ENCODE data around the gene UNC13A. TPM values are rescaled to one million over a fixed set of nuclear protein-coding genes. Genes with fewer than 3 reads are reported as not detected.

UNC13A gene
- polyA plus RNA-seq, 4 donors, result 0.16 to 0.38 (median 0.26) TPM

- no peak for DNase-seq (ENCODE audit: low read depth in 4 of 4, low spot score in 2 of 4)
Observed at GRCh38 chr19:17711851-17712250, 23.7 kb upstream of the UNC13A start.

- DNase-seq (ENCODE audit: low read depth in 4 of 4, low spot score in 2 of 4), result no peak
Observed at GRCh38 chr19:17706750-17707181, 18.6 kb upstream of the UNC13A start.

- DNase-seq (ENCODE audit: low read depth in 4 of 4, low spot score in 2 of 4), result no peak
Observed at GRCh38 chr19:17703824-17704463, 15.8 kb upstream of the UNC13A start.

- no peak for DNase-seq (ENCODE audit: low read depth in 4 of 4, low spot score in 2 of 4)
Observed at GRCh38 chr19:17695198-17695597, 7.0 kb upstream of the UNC13A start.

GRCh38 chr19:17692566-17692965 lies 4.4 kb upstream of the UNC13A start:
- DNase-seq (ENCODE audit: low read depth in 4 of 4, low spot score in 2 of 4), result no peak

GRCh38 chr19:17688853-17689595 lies 870 bp upstream of the UNC13A start:
- no peak for DNase-seq (ENCODE audit: low read depth in 4 of 4, low spot score in 2 of 4)

GRCh38 chr19:17687141-17687856 lies 855 bp downstream of the UNC13A start:
- DNase-seq (ENCODE audit: low read depth in 4 of 4, low spot score in 2 of 4), result no peak

GRCh38 chr19:17686592-17687024 lies 1.5 kb downstream of the UNC13A start:
- no peak for DNase-seq (ENCODE audit: low read depth in 4 of 4, low spot score in 2 of 4)

- DNase-seq (ENCODE audit: low read depth in 4 of 4, low spot score in 2 of 4), result no peak
Observed at GRCh38 chr19:17686023-17686521, 2.1 kb downstream of the UNC13A start.

- DNase-seq (ENCODE audit: low read depth in 4 of 4, low spot score in 2 of 4), result no peak
Observed at GRCh38 chr19:17685451-17686022, 2.6 kb downstream of the UNC13A start.

GRCh38 chr19:17684256-17684655 lies 3.9 kb downstream of the UNC13A start:
- no peak for DNase-seq (ENCODE audit: low read depth in 4 of 4, low spot score in 2 of 4)

- DNase-seq (ENCODE audit: low read depth in 4 of 4, low spot score in 2 of 4), result no peak
Observed at GRCh38 chr19:17683078-17683477, 5.1 kb downstream of the UNC13A start.

GRCh38 chr19:17682273-17682672 lies 5.9 kb downstream of the UNC13A start:
- DNase-seq (ENCODE audit: low read depth in 4 of 4, low spot score in 2 of 4), result no peak

GRCh38 chr19:17681505-17682125 lies 6.5 kb downstream of the UNC13A start:
- DNase-seq (ENCODE audit: low read depth in 4 of 4, low spot score in 2 of 4), result peak in 1 of 4 donors; percentile 33

- DNase-seq (ENCODE audit: low read depth in 4 of 4, low spot score in 2 of 4), result no peak
Observed at GRCh38 chr19:17680230-17680722, 7.9 kb downstream of the UNC13A start.

GRCh38 chr19:17679526-17680229 lies 8.5 kb downstream of the UNC13A start:
- no peak for DNase-seq (ENCODE audit: low read depth in 4 of 4, low spot score in 2 of 4)

GRCh38 chr19:17678836-17679235 lies 9.3 kb downstream of the UNC13A start:
- DNase-seq (ENCODE audit: low read depth in 4 of 4, low spot score in 2 of 4), result no peak

- DNase-seq (ENCODE audit: low read depth in 4 of 4, low spot score in 2 of 4), result no peak
Observed at GRCh38 chr19:17677002-17677401, 11.2 kb downstream of the UNC13A start.

GRCh38 chr19:17676295-17676694 lies 11.9 kb downstream of the UNC13A start:
- no peak for DNase-seq (ENCODE audit: low read depth in 4 of 4, low spot score in 2 of 4)
